ENCODE data around the gene TGIF1.
A peak's percentile ranks its signal among the peaks of the same experiment; 100 is the strongest.
"Not testable (repeated sequence)": the region's sequence is repeated elsewhere in the genome, so short reads cannot be mapped to it uniquely, and the experiment has no call there.

Gene TGIF1

DNA sequence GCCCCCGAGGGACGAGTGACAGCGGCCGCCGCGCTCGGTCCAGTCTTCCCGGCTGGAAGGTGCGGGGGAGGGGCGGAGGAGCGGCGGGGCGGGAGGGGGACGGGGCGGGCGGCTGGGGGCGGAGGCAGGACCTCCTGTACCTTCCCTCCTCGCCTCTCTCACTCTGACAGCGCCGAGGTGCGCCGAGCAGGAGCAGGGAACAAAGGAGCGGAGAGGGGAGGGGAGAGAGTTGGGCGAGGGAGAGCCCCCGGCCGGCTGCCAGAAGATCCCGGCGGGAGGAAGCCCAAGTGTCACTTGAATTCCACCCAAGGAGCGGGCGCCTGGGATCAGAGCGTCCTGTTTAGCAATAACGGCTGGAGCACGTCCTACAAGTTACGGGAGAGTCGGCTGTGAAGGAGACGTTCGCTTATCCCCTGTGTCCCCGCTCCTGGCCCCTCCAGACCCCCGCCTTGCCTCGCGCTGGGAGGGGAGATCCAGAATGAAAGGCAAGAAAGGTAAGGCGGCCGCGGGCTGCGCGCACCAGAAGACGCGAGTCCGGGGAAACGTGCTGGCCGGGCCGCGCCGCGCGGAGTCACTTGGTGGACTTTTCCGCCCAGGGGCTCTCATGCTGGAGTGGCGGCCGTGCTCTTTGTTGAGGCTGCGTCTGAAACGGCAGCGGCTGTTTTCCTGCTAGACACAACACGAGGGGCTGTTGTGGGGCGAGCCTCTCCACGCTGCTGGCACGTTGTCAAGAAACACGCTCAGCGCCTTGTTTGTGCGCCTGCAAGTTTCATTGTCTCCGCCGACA, at the start of gene TGIF1:
Gene TGIF1, plus strand, starts transcription at position 161 of the 787 bp plus-strand sequence. Its CDS starts 318 bp downstream, at position 479.
- peak; percentile 40 for DNase-seq

DNA sequence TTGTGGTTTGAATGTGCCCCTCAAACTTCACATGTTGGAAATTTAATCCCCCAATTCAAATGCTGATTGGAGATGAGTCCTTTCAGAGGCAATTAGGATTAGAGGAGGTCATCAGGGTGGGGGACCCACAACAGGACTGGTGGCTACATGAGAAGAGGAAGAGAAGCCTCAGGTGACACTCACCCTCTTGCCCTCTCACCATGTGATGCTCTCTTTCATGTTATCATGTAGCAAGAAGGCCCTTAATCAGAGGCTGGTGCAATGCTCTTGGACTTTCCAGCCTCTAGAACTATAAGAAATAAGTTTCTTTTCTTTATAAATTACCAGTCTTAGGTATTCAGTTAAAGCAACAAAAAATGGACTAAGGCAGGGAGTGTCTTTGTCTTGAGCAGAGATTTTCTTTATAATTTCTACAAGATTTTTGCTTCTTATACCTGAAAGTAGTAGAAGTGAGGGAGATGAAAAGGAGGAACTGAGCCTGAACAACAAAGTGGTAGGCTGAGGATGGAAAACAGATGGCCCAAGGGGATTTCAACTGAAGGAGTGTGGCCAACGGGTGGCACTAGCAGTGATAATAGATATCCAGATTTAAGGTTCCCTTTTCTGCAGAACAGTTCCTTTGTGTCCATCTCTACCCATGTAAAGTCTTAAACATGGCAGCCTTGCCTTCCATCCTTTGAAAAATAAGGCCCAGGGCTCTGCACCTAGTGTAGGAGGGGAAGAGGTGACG, 49.2 kb upstream of the TGIF1 start:
- DNase-seq, result no peak

DNA sequence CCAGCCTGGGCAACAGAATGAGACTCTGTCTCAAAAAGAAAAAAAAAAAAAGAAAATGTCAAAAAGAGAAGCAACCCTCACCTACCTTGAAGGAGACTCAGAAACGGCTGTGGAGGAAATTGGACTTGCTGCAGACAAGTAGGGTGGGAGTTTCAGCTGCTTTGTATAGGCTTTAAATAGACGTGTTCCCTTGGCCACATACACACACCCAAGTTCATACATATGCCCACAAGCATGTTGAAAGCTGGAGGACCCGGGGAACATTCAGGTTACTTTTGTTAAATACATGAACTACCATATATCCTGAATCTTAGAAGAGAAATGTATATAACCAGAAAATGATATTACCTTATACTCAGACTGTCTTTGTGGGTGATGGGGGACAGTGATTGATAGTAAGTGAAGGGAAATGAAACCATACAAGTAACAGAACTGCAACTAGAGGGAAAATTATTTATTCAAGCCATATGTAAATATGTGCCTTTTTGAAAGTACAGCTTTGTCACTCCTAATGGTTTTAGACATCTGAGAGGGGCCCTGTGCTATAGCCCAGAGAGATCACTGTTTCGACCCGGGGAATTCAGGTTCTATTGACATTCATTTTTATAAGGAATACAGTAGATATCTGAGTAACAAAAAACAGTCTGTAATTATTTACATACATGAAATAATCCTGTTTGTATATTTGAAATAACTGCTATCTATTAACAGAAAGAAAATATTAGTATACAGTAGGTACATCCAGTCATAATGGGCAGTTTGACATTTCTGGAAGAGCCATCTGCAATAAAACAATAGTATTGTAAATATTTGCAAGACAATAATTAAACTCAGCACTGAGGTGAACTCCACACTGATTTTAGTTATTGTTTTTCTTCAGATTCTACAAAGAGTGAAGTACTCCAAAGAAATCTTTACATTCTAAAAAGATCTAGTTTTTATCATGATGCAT, 48.0 kb upstream of the TGIF1 start:
- no peak for DNase-seq

DNA sequence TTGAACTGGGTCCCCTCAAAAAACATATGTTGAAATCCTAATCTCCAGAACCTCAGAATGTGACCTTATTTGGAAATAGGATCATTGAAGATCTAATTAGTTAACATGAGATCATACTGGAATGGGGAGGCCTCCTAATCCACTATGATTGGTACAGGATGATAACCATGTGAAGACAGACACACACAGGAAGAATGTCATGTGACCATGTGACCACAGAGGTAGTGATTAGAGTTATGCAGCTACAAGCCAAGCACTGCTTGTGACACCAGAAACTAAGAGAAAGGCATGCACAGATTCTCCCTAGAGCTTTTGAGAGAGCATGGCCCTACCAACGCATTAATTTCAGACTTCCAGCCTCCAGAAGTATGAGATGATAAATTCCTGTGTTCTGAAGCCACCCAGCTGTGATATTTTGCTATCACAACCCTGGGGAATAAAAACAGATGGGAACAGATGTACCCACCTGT, 47.0 kb upstream of the TGIF1 start:
- DNase-seq, result no peak

DNA sequence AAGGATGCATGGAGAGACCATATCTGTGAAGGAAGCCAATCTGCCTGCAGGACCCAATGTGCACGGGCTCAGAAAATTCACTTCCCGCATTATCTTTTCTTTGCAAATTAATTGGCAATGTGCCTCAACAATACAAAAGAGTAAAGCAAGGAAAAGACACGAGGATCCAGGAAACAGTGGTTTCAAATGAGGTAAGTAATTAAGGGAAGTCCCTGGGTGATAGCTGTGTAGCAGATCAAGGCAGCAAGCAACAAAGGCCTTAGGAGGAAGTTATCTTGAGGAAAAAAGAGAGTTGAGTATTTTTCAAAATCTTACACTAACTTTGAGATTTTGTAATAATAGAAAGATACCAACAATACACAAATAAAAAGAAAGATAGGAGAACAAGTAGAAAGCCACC, 44.3 kb upstream of the TGIF1 start:
- DNase-seq, result no peak

DNA sequence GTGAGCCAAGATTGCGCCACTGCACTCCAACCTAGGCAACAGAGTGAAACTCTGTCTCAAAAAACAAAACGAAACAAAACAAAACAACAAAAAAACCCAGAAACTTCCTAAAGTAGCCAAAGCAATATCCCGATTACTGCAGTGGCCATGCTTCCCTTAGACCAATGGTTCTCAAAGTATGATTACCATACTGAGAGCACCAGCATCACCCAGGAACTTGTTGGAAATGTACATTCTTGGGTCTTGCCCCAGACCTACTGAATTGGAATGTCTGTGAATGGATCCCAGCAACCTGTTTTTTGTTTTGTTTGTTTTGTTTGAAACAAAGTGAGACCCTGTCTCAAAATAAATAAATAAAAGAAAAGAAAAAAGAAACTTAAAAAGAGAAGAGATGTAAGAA, 41.9 kb upstream of the TGIF1 start:
- no peak for DNase-seq

DNA sequence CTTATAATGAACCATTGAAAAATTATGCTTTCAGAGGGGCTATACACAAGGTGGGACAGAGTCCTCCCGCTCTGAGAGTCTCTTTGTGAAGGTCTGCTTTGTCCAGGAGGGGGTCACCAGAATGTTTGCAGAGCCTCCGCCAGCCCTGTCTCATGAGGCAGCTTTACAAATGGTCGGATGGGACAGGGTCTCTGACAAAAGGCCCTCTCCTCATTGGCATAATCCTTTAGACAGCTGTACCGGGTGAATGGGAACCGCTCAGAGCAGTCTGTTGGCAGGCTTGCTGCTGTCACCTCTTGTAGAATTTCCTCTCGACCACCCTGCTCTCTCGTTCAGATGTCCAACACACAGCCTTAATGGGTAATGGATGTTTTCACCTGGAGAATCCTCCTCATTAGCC, 40.2 kb upstream of the TGIF1 start:
- DNase-seq, result no peak

DNA sequence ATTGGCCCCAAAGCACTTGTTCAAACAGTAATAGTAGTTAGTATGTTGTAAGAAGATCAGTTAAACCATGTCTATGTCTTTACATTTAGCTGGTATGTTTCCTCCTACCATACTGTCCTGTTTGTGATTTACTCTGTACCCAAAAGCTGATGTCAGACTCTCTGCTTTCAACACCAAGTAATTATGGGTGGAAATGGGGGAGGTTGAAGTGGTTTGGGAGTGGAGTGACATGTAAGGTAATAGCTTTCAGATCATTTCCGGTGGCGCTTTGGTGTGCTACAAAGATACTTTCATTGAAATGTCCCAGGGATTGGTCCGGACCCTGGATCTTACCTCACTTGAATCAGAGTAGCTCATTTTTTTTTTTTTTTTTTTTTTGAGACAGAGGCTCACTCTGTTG, 39.7 kb upstream of the TGIF1 start:
- DNase-seq, result no peak

DNA sequence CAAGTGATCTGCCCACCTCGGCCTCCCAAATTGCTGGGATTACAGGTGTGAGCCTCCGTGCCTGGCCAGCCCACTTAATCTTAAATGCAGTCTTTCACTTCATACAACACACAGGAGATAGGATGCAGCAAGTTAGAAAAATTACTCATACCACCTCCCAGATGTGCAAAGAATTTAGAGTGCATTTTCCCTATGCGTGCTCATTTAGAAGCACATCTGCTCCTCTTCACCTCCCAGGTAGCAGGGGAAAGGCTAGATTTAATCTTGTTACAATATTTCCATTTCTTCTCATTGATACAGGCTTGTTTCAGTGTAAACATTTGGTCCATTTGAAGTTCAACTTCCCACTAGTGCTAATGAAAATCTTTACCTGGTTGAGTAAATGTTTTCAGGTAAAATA, 39.1 kb upstream of the TGIF1 start:
- not testable (repeated sequence) for DNase-seq

DNA sequence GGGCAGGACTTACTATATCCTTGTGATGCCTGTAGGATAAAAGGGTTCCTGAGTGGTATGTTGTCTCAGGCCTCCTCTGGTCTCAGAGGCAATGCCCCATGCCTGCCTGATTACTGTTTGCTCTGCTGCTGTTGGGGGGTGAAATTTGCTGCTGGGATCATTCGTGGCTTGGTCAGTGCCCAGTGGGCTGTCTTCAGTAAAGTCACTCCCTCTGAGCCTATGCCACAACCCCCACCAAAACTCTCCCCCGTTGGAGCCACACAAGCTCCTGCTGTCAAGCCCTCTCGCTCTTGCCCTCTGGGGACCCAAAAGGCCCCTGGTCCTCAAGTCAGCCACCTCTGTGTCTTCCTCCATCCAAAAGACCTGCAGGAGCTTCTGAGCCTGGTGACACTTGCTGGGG, 38.6 kb upstream of the TGIF1 start:
- DNase-seq, result no peak

DNA sequence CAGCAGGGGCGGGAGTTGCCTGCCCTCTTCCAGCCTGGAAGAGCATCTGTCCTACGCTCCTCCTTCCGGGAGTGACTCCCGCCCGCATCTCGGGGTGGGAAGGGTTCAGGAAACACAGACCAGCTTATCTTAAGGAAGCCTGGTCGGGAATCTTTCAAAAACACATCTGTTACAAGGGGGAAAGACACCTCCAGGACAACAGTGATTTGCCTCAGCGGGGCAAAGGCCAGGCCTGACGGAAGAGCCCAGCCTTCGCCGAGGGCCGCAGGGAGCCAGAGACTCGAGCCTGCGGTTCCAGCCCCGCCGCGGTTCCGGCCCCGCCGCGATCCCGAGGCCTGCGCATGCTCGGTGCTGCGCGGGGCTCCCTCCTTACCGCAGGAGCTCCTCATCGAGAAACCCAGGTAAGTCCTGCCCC, 38.1 kb upstream of the TGIF1 start:
- no peak for DNase-seq

DNA sequence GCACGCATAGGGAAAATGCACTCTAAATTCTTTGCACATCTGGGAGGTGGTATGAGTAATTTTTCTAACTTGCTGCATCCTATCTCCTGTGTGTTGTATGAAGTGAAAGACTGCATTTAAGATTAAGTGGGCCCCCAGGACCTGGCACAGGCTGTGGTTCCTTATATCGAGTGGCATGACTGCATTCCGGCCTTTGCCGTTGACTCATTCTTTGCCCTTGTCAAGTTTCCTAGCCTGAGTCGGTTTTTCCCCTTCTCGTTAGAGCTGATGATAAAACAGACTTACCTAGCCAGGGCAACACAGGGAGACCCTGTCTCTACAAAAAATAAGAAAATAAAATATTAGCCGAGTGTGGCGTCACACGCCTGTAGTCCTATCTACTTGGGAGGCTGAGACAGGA, 37.4 kb upstream of the TGIF1 start:
- not testable (repeated sequence) for DNase-seq

DNA sequence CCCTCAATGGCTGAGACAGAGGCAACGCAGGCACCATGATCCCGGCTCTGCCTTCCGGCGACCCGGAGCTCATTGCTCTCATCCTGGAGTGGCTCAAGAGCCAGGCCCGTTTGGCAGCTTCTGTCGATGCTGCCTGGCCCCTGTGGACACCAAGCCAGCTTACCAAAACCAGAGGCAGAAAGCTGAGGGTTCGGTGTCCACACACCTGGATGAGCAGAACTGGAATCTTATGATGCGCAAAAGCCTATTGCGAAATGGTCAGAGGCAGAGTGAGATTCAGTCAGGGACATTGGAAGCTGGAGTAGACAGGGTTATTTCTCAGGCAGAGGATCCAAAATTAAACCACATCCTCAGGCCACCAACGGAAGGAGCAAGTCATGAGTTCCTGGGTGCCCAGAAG, 34.9 kb upstream of the TGIF1 start:
- no peak for DNase-seq

DNA sequence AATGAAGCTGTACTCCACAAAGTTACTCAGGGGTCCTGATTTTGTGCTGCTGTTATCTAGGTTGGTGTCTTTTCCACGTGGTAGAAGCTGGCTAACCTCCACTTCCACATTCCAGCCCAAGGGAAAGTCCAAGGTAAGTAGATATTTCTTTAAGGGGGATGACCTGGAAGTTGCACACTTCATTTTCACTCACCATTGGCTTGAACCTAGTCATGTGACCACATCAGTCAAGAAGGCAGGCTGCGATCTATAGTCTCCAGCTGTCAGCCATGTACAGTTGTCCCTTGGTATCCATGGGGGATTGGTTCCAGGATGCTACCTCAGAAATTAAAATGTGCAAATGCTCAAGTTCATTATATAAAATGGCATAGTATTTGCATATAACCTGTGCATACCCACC, 31.9 kb upstream of the TGIF1 start:
- no peak for DNase-seq

DNA sequence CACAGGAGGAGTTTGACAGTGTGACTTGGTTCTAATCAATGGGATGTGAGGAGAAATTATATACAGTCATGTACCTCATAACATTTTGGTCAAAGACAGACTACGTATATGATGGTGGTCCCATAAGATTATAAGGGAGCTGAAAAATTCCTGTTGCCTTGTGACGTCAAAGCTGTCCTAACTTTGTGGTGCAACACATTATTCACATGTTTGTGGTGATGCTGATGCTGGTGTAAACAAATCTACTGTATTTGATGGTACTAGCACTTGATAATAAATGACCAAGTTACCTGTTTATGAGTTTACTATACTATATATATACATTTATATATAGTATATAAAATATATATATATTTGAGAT, 29.1 kb upstream of the TGIF1 start:
- DNase-seq, result no peak

DNA sequence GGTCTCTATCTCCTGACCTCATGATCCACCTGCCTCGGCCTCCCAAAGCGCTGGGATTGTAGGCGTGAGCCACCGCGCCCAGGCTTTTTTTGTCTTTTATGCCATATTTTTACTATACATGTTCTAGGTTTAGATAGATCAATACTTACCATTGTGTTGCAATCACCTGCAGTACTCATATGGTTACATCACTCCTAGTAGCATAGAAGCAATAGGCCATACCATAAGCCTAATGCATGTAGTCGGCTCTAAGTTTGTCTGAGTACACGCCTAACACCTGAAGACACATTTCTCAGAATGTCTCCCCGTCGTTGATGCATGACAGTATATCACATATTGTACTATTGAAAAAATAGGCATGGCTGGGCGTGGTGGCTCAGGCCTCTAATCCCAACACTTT, 27.1 kb upstream of the TGIF1 start:
- no peak for DNase-seq

DNA sequence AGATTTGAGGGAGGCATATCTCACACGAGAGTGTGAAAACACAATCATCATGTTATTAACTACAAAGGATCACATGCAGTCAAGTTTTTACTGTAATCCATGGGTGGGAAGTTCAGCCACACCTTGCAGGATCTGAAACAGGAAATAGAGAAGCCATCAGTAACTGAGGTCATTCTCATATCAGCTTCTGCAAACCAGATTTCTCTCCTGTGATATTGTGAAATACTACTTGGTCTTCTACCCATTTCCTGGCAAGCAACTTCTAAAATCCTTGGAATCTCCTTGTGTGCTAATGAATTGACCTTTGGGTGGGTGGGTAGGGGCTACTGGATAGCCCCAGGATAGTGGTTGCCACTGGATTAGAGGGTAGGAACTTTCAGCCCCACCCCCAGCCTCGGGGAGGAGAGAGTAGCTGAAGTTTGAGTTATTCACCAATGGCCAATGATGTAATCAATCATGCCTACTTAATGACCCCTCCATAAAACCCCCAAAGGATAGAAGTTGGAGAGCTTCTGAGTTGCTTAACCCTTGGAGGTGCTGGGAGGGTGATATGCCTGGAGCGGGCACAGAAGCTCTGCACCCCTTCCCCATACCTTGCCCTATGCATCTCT, 25.6 kb upstream of the TGIF1 start:
- DNase-seq, result no peak

DNA sequence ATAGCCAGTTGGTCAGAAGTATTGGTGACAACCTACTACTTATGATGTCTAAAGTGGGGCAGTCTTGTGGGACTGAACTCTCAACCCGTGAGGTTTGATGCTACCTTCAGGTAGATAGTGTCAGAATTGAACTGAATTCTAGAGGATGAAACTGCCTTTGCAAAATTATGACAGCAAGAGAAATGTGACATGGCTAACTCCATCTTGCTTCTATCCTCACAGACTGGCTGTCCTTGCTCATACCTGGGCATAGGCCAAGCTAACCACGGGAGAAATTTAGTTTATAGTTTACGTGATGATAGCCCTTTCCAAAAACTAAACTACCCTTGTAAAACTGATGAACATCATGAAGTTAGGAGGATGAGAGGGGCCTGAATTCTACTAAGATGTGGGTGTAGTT, 24.9 kb upstream of the TGIF1 start:
- no peak for DNase-seq

DNA sequence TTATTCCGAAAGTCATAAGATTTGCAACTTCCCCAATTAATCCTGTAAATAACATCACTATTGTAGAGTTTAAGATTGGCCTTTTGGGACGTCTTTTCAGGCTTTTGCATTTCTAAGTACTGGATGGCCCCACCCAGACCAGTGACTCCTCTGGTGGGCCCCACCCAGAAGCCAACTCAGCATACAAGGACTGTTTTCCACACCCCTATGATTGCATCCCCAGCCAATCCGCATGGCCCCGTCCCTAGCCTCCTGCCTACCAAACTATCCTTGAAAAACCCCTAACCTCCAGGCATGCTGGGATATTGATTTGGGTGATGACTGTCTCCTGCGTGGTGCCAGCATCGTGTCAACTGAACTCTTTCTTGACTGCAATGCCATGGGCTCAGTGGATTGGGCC, 24.5 kb upstream of the TGIF1 start:
- DNase-seq, result no peak

DNA sequence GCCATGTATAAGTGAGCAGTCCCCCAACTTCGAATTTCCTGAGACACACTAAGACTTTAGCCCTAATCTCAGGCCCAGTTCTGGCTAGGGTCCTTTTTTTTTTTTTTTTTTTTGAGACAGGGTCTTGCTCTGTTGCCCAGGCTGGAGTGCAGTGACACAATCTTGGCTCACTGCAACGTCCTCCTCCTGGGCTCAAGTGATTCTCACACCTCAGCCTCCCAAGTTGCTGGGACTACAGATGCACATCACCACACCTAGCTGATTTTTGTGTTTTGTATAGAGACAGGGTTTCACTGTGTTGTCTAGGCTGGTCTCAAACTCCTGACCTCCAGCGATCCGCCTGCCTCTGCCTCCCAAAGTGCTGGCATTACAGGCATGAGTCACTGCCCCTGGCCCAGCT, 23.9 kb upstream of the TGIF1 start:
- DNase-seq, result no peak

DNA sequence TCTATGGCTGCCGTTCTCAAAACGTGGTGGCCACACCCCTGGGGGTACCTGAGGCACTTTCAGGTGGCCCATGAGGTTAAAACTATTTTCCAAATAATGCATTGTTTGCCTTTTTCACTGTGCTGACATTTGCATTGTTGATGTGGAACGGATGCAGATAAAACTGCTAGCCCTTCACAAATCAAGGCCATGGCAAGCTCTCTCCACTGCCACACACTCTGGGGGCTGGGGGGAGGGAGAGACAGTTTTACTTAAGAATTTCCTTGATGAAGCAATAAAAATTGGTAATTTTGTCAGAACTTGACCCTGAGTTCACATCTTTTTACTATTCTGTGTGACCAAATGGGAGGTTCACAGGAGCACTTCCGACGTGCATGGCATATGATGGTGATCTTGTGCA, 22.0 kb upstream of the TGIF1 start:
- DNase-seq, result no peak

DNA sequence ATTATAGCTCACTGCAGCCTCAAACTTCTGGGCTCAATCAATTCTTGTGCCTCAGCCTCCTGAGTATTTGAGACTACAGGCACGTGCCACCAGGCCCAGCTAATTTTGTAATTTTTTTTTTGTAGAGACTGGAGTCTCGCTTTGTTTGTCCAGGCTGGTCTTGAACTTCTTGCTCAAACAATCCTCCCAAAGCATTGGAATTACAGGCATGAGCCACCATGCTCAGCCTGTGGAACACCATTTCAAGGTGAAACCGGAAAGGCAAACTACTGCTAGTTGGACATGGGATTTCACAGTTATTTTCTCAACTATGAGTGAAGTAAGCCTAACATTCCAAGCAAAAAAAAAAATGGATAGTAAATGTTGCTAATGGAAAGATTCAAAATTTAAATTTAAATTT, 20.9 kb upstream of the TGIF1 start:
- DNase-seq, result no peak

DNA sequence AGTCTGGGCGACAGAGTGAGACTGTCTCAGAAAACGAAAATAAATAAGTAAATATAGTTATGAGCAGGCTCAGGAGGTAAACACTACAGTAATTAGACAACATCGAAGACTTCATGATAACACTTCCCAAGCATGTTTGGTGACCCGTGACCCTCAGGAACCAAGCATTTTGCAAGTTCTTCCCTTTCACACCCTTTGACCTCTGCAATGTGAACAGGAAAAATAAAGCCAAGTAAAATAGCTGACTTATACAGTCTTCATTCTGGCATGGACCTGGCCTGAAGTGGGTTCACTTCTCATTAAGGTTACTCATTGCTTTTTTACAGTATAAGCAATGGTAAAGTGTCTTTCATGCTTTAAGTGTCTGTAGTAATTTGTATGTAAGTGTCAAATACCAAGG, 15.3 kb upstream of the TGIF1 start:
- no peak for DNase-seq
